ENCODE data around the gene OSER1. TPM values are rescaled to one million over a fixed set of nuclear protein-coding genes. Genes with fewer than 3 reads are reported as not detected.
"Not testable (repeated sequence)": the region's sequence is repeated elsewhere in the genome, so short reads cannot be mapped to it uniquely, and the experiment has no call there.

OSER1 gene
- total RNA-seq (2014; rRNA removed; shearing (Covaris generic)), result 44.3 and 46.3 TPM in 2 replicates

DNA sequence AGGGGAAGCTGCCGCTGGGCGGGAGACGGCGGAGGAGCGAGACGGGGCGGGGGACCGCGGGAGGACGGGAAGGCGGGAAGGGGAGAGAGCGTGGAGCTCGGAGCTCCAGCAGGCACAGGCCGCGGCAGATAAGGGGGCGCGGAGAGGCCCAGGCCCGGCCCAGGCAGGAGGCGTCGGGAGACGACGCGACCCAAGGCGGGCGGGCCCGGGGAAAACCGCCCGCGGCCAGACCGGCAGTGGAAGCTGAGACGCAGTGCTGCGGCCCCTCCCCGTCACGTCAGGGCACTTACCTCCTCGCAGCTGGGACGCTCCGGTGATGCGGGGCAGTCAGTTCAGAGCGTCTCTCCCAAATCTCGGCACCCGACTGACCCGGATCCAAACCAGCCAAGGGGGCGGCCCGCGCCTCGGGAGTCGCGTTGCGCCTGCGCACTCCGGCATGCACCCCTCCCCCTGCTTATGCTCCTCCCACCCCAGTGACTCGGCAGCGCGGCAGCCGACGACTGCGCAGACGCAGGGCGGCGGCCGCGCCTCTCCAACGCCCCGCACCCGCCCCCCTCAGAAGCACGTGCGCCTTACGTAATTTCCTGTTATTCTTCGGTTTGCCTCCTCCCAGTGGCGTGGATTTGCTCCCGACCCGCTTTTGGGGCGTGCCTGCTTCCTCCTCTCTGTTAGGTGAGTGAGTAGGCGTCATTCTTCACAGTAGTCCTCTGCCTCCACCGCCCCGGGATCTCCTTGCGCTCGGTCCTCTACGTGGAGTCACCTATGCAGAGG, at the start of gene OSER1:
Gene OSER1, minus strand, starts transcription at position 366 of the 771 bp plus-strand sequence. CDS start 3,814 bp downstream, outside the sequence.
- DNase-seq (ENCODE audit: low spot score), result peak; percentile 99

DNA sequence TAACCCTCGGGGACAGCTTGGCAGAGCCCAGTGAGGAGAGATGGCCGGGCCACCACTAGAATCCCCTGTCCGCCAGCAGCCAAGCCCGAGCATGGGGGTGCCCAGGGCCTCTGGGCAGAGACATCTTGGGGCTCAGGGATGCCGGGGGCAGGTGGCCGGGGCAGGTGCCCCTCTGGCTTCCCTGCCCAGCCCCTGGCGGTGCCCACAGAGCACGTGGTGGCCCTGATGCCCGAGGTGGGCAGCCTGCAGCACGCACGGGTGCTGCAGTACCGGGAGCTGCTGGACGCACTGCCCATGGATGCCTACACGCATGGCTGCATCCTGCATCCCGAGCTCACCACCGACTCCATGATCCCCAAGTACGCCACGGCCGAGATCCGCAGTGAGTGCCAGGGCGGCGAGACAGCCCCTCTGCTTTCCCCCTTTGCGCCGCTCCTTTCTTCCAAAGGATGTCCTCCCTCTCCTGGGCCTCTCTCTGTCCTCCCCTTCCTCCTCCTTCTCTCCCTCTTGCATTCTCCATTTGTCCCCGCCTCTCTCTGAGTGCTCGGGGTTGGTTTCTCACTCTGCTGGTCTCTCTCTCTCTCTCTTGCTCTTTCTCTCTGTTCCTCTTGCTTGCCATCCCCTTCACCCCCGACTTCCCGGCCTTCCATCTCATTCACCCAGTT, 47.8 kb upstream of the OSER1 start:
- DNase-seq (ENCODE audit: low spot score), result no peak

DNA sequence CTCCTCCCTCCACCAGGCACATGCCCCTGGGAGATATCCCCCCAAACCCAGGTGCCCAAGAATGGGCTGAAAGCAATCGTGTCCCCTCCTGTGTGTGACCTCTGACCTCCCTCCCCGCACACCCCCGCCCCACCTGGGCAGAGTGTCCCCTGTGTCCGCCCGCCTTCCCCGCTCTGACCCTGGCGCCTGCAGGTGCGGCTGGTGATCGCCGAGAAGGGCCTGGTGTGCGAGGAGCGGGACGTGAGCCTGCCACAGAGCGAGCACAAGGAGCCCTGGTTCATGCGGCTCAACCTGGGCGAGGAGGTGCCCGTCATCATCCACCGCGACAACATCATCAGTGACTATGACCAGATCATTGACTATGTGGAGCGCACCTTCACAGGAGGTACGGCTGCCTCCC, 46.4 kb upstream of the OSER1 start:
- no peak for DNase-seq (ENCODE audit: low spot score)

DNA sequence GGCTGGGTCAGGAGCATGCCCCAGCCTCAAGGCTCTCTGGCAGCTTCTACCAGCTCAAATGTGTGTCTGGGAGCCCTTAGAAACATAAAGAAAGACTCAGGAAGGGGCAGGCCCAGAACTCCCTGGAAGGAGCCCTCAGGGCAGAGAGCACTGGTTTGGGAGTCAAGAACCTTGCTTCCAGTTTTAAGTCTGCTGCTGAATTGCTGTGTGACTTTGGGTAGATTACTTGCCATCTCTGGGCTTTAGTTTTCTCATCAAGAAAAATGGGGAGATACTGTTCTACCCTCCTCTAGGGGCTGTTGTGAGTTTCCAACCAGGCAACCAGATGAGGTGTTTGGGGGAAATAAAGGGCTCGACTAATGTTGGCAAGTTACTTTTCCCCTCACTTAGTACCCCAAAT, 45.4 kb upstream of the OSER1 start:
- no peak for DNase-seq (ENCODE audit: low spot score)

DNA sequence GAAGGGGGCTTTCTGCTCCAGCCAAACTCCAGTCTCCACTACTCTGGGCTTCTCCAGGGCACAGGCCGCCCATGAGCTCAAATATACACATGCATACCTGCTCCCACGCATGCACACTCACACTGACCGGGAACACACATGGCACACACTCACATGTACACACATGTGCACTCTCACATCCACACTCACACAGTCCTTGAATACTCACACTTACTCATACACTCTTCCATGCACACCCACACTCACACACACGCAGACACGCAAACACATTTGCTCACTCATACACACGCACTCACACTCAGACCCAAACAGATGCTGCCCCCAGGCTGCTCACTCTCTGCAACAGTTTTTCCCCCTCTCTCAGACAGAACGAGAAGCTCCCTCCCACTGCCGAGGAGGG, 43.5 kb upstream of the OSER1 start:
- DNase-seq (ENCODE audit: low spot score), result no peak

DNA sequence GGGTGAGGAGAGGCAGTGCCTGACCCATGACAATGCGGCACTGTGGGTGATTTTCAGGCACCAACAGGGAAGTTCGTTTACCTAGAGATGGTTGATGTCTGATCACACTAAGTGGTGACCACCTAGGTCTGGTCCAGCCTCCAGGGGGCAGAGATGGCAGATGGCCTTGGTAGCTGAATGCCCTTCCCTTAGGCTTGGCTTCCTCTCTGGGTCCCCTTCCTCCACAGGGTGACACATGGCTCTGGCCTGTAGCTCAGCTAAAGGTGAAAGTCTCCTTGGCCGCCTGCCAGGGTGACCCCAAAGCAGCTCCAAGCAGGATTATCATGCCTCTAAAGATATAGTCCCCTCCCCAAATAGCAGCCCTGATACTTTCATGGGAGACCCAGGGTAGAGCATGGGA, 43.0 kb upstream of the OSER1 start:
- no peak for DNase-seq (ENCODE audit: low spot score)

DNA sequence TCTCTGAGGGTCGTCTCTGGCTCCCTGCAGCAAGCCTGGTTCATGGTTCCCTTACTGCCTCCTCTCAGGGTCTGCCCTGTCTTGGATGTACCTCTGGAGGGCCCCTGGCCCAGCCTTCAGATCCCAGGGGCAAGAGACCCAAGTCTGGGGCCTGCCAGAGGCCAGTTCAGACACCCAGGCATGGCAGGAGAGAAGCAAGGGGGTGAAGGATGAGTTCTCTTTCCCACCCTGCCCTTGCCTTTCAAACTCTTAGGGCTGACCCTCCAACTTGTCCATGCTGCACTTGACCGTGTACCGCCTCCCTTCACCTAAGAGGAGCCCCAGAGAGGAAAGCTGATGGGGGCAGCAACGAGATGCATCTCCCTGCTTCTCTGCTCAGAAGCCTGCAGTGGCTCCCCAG, 40.7 kb upstream of the OSER1 start:
- no peak for DNase-seq (ENCODE audit: low spot score)

DNA sequence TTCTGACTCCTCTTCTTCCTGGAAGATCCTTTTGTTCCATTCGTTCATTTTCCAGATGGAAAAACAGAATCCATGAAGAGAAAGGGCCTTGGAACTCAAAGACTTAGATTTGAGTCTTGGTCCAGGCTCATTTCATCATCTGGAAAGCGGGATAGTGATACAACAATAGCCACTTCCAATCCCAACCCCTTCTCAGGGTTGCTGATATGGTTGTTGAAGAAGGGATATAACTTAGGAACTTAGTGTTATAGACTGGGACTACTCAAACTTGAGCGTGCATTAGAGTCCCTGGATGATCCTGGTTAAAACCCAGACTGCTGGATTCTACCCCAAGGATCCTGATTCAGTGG, 37.8 kb upstream of the OSER1 start:
- DNase-seq (ENCODE audit: low spot score), result no peak

DNA sequence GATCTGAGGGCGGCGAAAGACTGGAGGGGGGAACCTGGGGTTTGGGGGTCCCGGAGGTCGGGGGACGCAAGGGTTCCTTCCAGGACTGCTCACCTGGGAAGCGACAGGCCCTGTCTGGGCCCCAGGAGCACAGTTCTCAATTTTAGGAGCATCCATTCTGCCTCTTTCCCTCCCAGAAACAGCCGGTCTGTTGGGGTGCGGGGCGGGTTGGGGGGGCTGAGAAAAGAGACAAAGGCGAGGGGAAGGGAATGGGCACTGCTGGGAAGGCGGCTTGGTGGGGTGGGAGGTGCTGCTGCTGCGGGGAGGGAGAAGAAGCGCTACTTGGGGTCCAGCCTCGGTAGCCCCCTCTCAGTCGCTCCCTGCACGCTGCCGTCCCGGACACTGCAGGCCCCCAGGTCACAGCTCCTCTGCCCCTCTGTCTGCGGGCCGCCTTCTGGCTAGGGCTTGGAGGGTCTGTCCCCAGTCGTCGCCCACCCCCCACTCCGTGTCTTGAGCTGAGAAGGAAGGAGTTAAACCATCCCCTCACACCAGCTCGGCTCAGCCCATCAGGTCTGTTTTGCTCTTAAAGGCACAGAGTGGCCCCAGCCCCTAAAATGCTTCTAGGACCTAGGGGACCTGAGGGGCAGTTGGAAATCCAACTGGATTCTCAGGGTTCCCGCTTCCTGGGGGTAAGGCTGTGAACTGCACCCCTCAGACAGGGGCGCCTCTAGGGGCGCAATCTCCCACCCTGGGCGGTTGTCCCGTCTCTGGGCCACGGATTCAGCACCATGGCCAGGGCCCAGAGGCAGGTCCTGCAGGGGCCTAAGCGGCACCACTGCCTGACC, 37.2 kb upstream of the OSER1 start:
- peak; percentile 42 for DNase-seq (ENCODE audit: low spot score)

DNA sequence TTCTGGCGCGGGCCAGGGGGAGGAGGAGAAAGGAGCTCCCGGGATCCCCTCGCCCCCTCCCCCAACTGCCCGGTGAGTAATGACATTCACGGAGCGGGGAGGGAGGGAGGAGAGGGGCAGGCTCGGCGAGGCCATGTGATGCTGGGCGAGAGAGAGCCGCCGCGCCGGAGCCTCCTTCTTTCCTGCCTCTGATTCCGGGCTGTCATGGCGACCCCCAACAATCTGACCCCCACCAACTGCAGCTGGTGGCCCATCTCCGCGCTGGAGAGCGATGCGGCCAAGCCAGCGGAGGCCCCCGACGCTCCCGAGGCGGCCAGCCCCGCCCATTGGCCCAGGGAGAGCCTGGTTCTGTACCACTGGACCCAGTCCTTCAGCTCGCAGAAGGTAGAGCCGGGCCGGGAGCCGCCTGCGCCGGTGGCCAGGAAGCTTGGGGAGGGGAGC, 36.6 kb upstream of the OSER1 start, which contains the start of gene GDAP1L1:
Gene GDAP1L1, plus strand, starts transcription at position 178 of the 441 bp plus-strand sequence. Its CDS starts 27 bp downstream, at position 205.
- no peak for DNase-seq (ENCODE audit: low spot score)

DNA sequence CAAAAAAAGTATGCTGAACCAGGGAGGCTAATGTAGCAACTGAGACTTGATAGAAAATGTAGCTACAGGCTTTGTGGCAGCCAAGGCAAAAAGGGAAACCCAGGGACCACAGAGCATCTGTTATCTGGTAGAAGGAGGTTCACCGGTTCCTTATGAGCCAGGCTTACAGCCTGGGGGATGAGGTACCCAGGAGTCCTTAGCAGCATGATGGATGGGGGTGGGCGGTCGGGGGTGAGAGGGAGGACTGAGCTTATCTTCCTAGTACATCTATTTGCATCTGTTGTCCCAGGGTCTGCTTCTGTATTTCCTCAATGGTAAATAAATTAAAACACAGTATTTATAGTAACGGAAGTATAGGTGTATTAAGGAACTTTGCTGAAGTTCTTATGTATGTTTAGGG, 35.4 kb upstream of the OSER1 start:
- no peak for DNase-seq (ENCODE audit: low spot score)

DNA sequence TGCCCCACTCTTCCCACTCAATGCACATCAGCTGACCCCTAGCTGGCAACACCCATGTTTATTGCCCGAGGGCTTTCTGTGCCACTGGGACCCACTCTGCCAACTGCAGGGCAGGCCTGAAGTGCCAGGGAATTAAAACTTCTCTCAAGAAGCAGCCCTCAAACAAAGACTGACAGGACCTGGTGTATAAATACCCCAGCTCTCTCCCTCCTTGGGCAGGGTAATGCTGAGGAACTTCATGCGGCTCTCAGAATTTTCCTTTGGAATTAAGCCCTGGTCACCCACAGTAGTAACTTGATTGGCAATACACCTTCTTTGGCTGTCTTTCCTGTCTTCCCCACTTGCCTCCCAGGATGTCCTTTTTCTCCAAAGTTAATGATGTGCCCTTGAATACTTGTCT, 31.2 kb upstream of the OSER1 start:
- DNase-seq (ENCODE audit: low spot score), result no peak

DNA sequence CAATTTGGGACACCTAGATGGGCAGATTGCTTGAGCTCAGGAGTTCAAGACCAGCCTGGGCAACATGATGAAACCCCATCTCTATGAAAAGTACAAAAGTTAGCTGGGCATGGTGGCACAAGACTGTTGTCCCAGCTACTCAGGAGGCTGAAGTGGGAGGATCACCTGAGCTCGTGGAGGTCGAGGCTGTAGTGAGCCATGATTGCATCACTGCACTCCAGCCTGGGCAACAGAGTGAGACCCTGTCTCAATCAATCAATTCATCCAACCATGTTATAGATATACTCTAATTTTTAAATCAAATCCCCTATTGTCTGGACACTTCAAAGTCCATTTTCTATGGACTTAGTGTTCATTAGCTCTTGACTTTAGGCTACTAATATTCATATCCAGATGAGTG, 26.3 kb upstream of the OSER1 start:
- DNase-seq (ENCODE audit: low spot score), result not testable (repeated sequence)

DNA sequence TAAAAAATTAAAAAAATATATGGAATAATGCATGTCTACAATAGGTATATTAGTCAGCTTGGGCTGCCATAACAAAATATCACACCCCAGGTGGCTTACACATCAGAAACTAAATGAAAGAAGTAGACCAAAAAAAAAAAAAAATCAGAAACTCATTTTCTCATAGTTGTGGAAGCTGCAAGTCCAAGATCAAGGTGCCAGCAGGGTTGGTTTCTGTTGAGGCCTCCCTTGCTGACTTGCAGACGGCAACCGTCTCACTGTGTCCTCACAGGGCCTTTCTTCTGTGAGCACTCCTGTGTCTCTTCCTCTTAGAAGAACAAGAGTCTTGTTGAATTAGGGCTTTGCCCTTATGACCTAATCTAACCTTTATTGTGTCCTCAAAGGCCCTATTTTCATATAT, 25.1 kb upstream of the OSER1 start:
- no peak for DNase-seq (ENCODE audit: low spot score)

DNA sequence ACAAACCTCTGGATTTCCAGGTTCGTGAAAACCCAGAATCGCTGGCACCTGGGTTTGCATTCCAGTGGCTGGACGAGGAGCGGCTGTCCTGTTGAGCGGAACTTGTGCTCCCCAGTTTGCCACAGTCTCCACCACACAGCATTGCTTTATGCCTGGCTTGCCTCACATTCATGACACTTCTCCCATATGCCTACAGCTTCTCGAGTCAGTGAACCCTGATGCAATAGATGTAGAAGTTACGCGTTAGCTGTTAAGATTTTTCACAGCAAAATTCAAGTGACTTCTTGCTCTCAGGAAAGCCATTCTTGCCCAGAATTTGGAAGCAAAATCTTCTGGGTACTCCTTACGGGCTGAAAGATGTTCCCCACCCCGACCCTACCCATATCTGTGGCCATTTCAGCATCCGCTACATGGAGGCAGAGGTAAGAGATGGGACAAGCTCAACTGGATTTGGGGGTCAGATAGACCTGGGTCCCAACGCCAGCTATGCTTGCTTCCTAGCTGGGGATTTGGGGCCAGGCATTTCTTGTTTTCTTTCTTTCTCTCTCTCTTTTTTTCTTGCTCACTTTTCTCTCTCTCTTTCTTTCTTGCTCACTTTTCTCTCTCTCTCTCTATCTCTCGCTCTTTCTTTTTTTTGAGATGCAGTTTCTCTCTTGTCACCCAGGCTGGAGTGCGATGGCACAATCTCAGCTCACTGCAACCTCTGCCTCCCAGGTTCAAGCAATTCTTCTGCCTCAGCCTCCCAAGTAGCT, 24.2 kb upstream of the OSER1 start:
- DNase-seq (ENCODE audit: low spot score), result no peak

DNA sequence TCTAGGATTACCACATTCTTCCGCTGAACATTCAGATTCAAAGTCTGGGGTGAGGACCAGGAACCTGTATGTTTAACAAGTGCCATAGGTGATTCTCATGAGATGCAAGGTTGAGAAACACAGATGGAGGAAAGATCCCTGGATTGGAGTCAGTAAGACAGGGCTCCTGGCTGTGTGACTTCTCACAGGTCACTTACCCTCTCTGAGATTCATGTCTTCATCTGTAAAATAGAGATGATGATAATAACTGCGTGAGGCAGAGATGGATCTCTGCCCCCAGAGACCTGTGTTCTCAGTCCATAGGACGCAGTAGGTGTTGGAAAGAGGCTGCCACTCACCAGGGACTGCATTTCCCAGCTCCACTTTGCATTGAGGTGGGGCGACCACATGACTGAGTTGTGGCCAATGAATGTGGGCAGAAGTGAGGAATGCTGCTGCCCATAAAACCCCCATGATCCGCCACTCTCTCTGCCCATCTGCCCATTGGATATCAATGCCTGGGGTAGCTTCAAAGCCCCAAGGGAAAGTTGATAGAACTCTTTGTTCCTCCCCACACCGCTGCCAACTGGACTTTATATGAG, 23.0 kb upstream of the OSER1 start:
- DNase-seq (ENCODE audit: low spot score), result no peak

DNA sequence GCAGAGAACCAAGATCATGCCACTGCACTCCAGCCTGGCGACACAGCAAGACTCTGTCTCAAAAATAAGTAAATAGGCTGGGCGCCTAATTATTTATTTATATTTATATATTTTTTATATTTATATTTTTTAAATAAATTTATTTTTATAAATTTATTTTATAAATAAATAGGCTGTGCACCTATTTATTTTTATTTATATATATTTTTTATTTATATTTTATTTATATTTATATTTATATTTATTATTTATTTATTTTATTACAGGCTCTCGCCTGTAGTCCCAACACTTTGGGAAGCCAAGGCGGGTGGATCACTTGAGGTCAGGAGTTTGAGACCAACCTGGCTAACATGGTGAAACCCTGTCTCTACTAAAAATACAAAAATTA, 21.9 kb upstream of the OSER1 start:
- DNase-seq (ENCODE audit: low spot score), result not testable (repeated sequence)

DNA sequence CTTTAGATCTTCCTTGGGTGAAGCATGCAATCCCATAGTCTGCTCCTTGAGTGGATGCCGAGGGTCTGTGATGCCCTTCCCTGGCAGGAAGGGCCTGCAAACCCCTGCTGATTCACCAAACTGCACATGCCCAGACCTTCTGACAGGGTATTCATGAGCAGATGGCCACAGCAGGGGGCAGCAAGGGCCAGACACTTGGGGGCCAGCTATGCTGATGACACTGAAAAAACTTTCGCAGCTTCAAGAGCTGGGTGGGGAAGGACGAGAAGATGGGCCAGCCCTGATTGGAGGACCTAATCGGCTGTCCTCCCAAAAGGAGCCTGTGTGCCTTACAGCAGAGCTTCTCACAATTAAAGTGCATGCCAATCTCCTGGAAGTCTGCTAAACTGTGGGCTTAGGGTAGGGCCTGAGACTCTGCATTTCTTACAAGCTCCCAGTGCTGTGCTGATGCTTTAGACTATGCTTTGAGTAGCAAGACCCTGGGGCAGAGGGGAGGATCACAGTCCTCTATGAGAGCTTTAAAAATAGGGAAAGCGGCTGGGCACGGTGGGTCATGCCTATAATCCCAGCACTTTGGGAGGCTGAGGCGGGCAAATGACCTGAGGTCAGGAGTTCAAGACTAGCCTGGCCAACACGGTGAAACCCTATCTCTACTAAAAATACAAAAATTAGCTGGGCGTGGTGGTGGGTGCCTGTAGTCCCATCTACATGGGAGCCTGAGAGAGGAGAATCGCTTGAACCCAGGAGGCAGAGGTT, 21.3 kb upstream of the OSER1 start:
- DNase-seq (ENCODE audit: low spot score), result no peak

DNA sequence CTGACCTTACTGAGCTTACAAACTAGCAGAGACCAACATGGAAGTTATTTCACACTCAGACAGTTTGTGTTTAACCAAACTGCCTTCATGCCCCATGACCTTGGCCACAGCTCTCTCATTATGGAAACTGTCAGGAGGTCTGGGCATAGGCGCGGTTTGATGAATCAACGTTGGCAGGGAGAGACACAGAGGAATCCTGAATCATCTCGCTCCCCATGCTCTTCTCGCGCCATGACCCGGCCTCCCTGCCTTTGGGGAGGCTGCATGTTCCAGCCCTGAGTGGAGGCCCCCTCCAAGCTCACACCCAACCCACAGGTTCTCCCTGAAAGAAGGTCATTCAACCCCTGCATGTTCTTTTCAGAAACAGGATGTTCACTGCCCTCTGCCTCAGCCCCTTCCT, 20.6 kb upstream of the OSER1 start:
- DNase-seq (ENCODE audit: low spot score), result no peak

DNA sequence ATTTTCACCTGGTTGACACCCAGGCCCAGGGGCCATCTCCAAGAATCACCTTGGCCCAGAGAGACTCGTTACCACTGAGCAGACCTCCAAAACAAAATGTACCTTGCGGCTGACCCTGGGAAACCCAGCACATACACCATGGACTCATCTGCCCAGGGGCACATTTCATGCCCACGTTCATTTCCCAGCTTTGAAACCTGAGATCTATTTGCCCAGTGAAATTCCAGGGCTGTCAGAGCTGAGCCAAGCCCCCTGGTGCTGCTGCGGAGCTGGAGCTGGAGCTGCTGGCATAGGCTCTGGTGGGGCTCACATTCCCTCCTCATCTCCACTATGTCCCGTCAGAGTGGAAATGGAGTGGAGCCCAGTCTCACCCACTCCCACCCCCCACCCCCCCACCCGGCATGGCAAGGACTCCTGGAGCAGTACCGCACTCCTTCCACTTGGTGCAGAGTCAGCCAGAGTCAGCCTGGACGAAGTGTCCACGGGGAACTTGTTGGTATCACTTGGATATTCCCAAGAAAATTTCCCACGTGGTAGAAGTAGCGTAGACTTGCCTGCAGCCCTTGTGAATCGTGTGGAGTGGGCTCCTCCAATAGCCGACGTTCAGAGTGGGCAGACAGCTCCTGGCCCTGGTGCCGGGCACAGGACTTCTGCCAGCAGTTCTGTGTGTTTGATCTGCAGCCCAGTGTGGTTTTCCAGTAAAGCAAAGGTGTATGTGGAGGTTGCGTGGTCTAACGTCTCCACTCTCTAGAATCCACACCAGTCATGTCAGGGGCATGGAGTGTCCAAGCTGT, 18.1 kb upstream of the OSER1 start:
- DNase-seq (ENCODE audit: low spot score), result no peak

All from HT-29 (cell line).